CD4-positive, alpha-beta T cell treated with Interferon gamma for 1 hour (primary cell): ENCODE measurements around the gene RASSF9.

Source experiments
- DNase-seq: peaks from one replicate; pipeline ENCODE4 v3.0.0-alpha.2; 2020

Gene RASSF9

DNA sequence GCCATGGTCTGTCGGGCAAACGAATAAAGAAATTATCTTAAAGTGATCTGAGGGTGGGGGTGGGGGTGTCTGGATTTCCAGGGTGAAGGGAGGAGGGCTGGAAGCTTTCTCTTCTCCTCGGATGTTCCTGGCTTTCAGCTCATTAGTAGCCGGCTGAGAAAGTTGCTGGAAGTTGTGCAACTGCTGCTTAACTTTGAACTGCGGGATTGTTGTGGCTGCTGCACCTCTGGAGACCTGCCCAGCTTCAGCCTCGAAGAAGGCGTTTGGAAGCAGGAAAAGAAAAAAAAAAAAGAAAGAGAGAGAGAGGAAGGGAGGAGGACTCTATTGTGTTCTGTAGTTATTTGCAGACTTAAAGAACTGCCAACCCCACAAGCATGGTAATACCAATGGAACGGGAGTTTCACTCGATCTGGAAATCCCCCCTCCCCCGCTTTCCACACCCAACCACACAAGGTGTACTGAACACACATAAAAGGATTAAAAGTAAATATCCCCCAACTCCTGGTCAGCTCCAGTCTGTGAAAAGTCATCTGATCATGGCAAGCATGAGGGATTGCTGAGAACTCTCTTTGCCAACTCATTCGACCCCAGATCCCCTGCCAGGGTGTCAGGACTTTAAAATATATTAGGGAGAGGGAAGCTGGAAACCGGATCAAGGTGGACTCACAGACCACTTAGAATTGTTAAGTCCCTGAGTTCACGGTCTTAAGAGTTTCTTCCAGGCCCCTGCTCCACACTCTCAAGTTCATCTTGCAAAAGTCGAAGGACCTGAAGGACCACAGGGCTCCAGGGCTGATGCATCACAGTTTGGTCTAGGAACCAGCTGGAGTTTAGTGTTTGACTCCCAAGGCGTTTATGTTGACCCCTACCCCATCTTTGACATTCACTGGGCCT is at the start of gene RASSF9:
TSS of gene RASSF9 (minus strand) at position 213 of the 894 bp plus-strand sequence. CDS start at position 5, 208 bp downstream.
- DNase-seq: no peak

DNA sequence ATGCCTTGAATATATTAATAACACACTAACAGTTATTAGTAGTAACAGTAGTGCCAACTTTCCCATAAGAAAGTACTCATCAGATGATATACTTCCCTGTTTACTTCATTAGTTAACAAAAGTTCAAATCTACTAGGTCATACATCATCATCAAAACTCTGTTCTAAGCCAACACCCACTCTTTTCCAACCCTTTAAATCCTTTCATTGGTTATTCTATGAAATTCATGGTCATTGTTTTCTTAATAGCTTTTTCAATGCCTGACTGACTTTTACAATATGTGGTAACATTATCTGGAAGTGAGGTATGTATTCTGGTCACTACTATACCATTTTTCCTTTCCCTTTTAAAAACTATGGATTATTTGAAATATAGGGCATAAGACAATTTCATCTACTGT is 47.6 kb upstream of the RASSF9 start:
- no peak for DNase-seq

DNA sequence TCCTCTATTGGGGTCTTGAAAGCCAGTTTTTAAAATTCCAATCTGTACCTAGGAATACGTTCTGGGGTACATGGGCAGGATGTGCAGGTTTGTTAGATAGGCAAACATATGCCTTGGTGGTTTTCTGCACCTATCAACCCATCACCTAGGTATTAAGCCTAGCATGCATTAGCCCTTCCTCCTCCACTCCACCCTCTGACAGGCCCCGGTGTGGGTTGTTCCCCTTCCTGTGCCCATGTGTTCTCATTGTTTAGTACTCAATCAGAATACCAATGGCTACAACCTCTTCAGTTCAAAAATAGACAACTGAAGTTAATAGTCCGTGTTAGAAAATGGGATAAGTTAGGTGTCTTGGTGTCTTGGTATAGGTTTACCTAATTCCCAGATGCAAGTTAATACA is 41.2 kb upstream of the RASSF9 start:
- no peak for DNase-seq

DNA sequence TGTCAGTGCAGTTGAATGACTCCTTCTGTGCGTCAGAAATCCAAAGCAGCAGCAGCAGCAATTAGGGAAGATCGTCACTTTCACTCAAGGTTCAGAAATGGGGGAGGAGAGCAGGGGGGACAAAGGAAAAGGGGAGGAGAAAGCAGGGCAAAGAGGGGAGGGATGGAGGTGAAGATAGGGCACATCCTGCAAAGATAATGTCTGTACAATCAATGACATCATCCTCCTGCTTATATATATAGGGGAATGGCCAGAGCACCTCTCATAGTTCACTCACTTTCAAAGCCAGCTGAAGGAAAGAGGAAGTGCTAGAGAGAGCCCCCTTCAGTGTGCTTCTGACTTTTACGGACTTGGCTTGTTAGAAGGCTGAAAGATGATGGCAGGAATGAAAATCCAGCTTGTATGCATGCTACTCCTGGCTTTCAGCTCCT is 37.8 kb upstream of the RASSF9 start, which contains the start of gene NTS:
TSS of gene NTS (plus strand) at position 265 of the 431 bp plus-strand sequence. CDS start at position 374, 109 bp downstream.
- DNase-seq: no peak

DNA sequence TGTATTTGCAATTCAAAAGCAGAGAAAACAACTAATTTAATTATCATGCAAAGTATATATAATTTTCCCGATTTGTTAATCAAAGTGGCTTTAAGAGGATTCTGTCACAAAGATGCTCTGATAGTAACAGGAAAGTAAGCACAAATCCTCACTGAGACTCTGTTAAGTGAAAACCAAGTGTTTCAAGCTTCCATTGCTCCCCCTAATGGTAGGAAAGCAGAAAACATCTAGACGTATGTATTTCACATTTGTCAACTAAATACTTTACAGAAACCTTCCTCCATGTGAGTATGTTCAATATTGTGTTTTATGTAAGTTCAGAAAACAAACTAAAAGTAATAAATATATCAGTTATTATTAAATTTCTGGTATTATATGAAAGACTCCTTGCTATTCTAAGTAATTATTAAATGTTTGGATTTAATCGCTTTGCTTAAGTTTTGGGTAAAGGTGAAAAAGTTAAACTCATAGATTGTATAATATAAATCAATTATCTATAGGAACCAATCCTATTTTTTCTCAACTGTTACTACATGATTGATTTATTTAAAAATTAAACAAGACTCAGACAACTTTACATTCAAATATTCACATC is 36.4 kb upstream of the RASSF9 start:
- no peak for DNase-seq

DNA sequence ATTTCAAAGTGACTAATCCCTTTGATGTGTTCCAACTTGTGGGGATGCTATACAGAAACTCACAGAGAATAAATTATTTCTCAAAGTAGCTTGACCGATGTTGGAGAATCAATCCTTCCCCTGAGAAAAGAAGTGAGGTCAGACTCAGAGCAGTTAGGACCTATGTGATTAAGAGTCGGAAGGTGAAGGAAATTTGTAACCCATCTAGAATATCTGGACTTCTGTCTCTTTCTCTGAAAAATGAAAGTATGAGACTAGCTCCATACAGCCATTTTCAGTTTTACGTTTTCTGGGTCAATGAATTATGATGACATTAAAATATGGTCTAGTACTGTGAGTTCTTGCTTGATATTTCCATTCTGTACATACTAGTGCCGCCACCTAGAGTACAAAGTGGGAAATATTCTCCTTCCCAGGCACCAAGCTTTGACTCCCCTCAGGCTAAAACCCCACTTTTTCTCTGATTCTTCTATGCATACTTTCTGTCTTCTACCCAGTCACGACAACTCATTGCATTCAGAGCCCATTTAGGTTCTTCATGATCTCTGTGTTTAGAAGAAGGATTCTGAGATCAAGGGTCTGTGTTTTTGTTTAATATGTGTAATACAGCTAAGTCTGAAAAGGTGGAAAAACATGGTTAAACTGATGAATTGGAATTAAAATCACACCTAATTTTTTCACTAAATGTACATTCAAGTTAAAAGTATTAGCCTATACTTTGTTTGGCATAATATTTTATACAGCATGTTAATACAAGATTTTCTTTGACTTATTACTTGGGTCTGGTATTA is 31.0 kb upstream of the RASSF9 start:
- DNase-seq: no peak

DNA sequence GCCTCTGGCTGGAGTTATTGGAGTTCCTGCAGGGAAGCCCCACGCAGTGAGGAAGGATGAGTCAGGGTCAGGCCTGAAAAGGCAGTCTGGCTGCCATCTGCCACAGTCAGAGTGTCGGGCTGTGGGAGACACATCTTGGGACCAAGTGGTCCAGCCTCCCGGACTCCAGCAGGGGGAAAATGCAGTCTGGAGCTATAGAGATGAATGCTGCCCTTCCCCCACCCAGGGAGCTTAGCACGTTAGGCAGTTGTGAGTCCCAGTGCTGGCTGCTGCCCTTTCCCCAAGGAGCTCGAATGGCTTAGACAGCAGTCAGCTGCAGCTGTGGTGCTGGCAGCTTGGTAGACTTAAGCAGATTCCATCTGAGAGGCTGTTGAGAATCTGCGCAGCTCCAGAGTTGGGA is 29.7 kb upstream of the RASSF9 start:
- no peak for DNase-seq

DNA sequence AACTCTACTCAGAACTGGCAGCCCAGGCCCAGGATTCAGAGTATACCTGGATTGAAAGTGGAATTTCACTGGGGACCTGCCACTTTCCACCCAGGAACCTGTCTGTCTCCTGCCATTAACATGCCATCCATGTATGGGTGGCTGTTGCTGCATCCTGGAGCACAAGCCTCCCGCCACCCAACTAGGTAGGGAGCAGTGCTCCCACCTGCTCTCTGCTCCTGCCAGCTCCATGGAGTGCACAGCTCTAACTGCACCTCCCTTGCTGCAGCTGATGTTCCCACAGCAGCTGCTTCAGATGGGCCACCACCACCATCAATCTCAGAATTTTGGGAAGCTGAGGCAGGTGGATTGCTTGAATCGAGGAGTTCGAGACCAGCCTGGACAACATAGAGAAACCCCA is 20.8 kb upstream of the RASSF9 start:
- no peak for DNase-seq

DNA sequence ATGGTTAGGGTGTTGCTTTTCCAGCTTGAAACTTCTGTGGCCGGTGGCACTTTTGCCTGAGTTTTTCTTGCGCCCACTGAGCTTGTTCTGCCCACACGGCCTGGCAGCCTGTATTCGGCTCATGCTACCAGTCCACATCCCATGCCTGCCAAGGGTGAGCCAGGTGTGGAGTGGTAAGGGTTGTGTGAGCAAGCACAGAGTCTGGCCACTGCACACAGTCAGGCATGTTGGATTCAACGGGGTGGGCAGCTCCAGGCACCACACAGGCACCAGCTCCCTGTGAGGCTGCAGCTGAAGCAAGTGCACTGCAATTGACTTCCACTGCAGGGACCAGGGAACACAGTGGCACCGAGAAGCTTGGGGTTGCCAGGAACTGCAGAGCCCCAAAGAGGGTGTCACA is 19.1 kb upstream of the RASSF9 start:
- no peak for DNase-seq

DNA sequence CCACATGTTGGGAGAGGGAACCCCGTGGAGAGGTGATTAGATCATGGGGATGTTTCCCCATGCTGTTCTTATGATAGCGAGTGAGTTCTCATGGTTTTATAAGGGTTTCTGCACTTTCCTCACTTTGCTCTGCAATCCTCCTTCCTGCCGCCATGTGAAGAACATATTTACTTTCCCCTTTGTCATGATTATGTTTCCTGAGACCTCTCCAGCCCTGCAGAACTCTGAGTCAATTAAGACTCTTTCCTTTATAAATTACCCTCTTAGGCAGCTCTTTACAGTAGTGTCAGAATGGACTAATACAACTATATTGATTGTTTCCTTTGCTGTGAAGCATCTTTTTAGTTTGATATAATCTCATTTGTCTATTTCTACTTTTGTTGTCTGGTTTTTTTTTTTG is 13.1 kb upstream of the RASSF9 start:
- no peak for DNase-seq

DNA sequence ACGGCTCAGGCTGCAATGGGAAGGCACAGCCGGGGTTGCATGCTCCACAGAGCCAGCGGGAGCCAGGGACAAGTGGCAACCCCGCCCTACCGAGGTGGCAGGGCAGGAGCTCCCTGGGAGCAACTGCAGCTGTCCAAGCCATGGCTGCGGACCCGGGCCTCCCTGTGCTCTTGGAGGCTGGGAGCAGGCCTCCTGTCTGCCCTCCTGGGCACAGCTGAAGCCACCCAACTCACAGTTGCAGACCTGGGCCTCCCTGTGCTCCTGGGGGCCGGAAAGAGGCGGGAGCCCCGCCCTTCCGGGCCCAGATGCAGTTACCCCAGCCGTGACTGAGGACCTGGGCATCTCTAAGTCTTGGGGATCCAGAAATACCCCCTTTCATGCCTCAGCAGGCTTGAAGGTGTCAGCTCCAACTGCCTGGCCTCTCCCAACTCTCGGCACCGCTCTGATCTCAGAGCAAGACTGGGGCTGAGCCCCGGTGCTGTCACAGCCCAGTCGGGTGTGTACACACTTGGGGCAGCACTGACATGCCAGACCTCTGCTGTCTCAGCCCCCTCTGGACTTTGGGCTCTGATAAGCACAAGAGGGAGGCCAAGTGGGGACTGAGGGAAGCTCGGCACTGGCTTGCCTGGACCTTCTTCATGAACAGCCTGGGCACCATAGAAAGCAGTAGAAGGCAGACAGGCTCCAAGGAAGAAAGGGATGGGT is 7.5 kb upstream of the RASSF9 start:
- no peak for DNase-seq

DNA sequence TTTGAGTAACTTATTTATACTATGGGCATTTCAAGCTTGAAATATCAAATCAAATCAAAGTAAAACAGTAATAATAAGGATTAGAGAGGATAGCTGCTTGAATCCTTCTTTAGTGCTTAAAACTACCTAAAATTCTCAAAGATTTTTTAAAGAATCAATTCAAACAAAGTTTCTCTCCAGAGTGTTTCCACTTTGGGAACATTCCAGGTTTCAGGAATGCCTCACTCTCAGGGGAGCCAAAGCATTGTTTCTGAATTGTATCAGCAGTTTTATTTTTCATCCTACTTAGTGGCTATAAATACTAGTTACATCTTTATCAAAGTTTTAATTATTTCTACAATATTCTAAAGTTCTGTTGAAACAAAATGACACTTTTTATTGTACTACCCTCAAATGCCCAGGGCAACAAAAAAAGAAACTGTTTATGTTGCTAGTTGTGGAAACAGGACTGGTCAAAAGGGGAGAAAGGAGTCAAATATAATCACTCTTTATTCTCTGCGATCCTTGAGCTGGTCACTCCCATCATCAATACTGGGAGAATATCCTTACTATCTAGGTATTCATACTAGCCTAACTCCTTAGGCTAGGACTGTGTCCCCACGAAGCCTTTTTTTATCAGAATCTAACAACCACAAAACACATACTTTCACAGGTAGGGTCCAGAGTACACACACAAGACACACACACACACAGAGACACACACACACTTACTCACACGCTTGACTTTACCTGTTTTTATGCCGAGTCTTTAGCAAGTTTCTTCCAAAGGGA is 598 bp downstream of the RASSF9 start:
- no peak for DNase-seq

DNA sequence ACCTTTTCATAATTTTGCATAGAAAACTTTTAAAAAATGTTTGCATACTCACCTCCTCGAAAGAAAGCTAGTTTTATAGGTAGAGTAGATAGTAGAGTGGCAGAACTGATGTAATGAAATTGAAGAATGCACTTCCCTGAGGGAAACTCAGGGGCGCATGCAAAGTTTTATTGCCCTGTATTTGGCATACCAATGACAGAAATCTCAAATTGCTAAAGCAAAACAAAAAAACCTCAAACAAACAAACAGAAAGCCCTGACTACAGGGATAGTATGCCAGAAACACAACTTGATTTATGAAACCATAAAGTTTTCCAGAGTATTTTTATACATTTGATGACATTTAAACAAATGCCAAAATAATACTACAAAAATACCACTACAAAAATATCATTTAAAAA is 1.8 kb downstream of the RASSF9 start:
- no peak for DNase-seq

DNA sequence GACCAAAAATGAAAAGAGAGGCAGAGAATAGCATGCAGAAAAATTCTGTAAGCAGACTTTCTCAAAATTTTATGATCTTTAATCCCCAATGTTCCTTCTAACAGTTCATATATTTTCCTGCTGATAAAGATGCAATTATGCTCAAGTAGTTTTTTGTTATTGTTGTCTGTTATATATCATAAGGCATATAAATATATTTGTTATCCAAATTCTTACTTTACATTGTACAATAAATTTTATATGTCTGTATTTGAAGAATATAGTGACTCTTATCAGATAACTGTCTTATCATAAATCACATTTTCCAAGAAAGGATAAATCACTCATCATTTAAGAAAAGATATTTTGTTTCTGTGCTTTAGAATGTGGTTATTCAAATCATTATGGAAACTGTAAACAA is 2.6 kb downstream of the RASSF9 start:
- no peak for DNase-seq

DNA sequence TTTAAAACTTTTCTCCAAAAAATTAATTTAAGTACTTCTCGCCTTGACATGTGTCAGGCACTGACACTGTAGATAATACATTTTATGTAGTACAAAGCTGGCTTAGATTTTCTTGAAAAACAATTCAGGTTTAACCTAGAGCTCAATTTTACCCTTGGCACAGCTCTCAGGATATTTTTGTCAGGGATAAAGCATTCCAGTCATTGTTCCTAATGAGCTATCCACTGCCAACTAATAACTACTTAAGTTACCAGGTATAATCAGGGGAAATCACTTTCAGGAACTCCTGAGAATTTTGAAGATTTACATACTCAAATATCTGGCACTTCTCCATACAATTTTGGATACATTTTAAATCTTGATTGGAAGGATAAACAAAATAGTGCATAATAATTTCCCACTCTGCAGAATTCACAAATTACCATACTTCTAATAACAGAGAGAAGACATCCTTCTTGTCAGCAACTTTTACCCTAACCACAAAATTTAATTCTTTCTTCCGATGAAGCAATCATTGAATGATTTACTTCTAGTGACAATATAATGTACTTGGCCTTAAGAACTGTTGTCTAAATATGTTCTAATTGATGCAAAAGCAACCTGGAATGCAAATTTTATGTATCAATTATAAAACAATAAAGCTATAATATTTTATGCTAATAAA is 4.8 kb downstream of the RASSF9 start:
- no peak for DNase-seq

DNA sequence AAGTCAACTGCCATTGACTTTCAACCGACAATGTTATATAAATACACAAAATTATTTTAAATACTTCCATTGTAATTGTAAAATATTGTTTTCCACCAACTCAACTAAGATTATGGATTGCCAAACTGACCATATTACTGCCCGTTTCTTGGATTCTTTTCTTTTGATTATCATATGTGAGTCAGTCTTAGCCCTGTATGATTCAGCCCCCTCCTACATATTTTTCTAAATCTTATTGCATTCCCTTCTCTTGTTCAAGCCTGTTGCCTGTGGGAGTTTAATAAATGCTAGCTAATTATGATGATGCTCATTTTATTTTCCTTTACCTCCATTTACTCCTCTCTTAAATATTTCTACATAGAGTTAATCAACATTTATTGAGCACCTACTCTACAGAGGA is 6.8 kb downstream of the RASSF9 start:
- DNase-seq: no peak

DNA sequence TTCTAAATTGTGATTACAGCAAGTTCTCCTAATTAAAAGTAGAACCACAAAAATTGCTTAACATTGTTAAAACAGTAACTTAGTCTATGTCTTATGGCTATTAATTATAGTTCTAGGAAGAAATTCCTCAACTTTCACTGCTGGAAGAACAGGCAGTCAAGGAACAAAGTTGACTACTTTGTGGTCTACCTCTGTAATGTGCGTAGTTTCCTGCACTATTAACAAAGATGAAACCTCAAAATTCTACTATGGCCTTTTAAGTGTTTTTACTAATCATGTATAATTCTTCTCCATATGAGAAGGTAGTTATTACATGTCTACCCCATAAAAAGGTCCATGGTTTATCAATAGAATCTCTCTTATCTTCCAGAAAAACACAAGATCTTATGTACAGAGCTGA is 7.6 kb downstream of the RASSF9 start:
- DNase-seq: no peak

DNA sequence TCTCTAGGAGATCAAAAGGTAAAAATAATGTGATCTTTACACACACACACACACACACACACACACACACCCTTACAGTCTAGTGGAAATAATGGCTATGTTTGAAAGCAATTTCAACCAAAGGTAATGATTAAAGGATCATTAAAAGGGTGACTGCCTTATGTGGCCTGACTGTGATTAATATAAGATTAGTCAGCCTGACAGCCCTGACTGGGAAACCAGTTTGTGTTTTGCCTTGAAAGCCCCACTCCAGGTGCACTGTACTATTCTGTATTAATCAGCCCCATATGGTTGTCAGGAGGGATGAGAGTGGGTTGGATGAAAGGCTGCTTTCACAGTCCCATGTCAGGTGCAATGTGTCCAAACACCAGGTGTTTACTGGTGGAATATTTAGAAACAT is 10.5 kb downstream of the RASSF9 start:
- DNase-seq: no peak

DNA sequence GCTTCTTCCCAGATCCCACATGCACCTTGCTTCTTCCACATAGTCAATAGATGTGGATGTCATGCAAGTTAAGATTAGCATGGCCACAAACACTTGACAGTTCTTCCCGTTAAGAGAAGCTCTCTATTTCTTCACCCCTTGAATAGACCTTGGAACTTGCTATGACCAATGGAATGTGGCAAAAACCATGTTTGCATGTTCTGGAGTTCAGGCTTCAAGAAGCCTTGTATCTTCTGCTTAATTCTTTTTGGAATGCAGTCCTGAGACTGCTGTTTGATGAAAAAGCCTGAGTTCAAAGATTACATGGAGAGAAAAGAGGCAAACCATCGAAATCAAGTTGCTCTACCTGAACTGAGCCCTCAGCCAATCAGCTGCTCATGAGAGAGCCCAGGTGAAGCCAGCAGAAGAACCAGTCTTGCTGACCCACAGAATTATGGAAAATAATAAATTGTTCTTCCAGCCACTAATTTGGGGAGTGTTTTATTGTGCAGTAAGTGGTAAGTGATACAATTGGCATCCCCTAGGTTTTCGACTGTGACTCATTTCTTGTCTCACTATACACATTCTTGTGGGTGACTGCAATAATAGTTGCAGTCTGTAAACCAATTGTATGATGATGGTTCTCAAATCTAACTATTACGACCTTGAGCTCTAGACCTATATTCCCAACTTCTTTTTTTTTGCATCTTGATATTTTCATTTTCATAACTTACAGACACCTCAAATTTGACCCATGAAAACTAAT is 12.6 kb downstream of the RASSF9 start:
- no peak for DNase-seq

DNA sequence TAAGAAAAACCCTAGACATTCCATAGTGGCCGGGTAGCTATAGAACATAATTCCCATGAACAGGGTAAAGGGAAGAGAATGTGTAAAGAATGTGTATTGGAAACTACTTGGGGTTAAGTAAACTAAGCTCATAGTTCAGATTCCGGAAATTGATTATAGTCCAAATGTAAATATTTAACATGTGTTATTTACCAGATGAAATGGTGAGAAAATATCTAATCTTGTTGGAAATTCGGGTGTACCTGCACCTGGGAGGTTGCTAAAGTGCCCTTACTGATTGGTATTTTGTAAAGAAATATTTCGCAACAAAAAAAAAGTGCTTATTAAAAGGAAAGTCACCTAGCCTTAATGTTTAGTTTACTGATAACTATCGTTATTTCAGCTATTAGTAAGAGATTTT is 14.4 kb downstream of the RASSF9 start:
- DNase-seq: no peak

DNA sequence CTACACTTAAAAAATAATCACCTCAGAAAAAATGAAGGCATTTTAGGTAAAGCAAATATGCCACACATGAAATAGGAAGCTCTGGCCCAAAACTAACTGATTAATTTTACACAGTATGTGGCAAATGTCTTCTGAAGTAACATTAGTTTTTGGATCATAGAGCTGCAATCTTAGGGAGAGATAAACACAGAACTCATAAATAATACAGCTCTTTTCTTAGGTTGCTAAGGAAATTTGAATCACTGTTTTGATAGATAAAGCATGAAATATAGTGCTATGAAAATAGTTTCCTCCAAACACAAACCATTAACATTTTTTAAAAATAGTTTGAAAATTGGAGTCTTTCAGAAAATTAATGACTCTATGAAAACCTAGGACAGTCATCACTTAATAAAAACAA is 15.0 kb downstream of the RASSF9 start:
- no peak for DNase-seq
